ENCODE results near the gene TAF4.
"Not testable (repeated sequence)": the region's sequence is repeated elsewhere in the genome, so short reads cannot be mapped to it uniquely, and the experiment has no call there.

The TAF4 gene

GRCh38 chr20:61975407-61976129, 90.1 kb downstream of the TAF4 start:
- H3K36me3 ChIP-seq (ENCODE audit: control insufficient read depth, insufficient read depth, low read length) = peaks cover 38% of the 10 kb centered on the region
- WGBS, 2 experiments (ENCODE audit: insufficient coverage in 2 of 2) = 93 to 96% methylated on average over 5 to 7 of the region's 11 CpGs
- no peak overlapping the region for H3K4me3 ChIP-seq (ENCODE audit: extremely low read depth, insufficient read depth, low read length, poor library complexity, severe bottlenecking)
- H3K9me3 ChIP-seq (ENCODE audit: control insufficient read depth, low read length) = no peaks in the 10 kb centered on the region
- no peaks in the 10 kb centered on the region for H3K4me1 ChIP-seq (ENCODE audit: control insufficient read depth, insufficient read depth, low read length, poor library complexity, severe bottlenecking)
- no peak overlapping the region for H3K27ac ChIP-seq (ENCODE audit: low read depth, low read length, severe bottlenecking)

GRCh38 chr20:61974357-61974665, 91.4 kb downstream of the TAF4 start:
- Histone ChIP-seq H3K36me3 (ENCODE audit: control insufficient read depth, insufficient read depth, low read length) (peaks cover 31% of the 10 kb centered on the region), H3K9me3 (ENCODE audit: control insufficient read depth, low read length) (no peaks in the 10 kb centered on the region), H3K4me3 (ENCODE audit: extremely low read depth, insufficient read depth, low read length, poor library complexity, severe bottlenecking) (no peak overlapping the region), H3K4me1 (ENCODE audit: control insufficient read depth, insufficient read depth, low read length, poor library complexity, severe bottlenecking) (no peaks in the 10 kb centered on the region), H3K27ac (ENCODE audit: low read depth, low read length, severe bottlenecking) (no peak overlapping the region)
- WGBS, 2 experiments (ENCODE audit: insufficient coverage in 2 of 2) = 93 to 98% methylated on average over 13 to 14 of the region's 14 CpGs

- no peaks in the 10 kb centered on the region for H3K9me3 ChIP-seq (ENCODE audit: control insufficient read depth, low read length)
- H3K27ac ChIP-seq (ENCODE audit: low read depth, low read length, severe bottlenecking) = no peak overlapping the region
- H3K4me3 ChIP-seq (ENCODE audit: extremely low read depth, insufficient read depth, low read length, poor library complexity, severe bottlenecking) = no peak overlapping the region
- no peaks in the 10 kb centered on the region for H3K4me1 ChIP-seq (ENCODE audit: control insufficient read depth, insufficient read depth, low read length, poor library complexity, severe bottlenecking)
- WGBS, 2 experiments (ENCODE audit: insufficient coverage in 2 of 2) = 94 to 95% methylated on average over 24 of the region's 25 CpGs
- peaks cover 31% of the 10 kb centered on the region for H3K36me3 ChIP-seq (ENCODE audit: control insufficient read depth, insufficient read depth, low read length)
These were observed 91.9 kb downstream of the TAF4 start for GRCh38 chr20:61973515-61974356.

- no peak overlapping the region for H3K27ac ChIP-seq (ENCODE audit: low read depth, low read length, severe bottlenecking)
- 92 to 94% methylated on average over 23 to 27 of the region's 27 CpGs for WGBS, 2 experiments (ENCODE audit: insufficient coverage in 2 of 2)
- H3K4me1 ChIP-seq (ENCODE audit: control insufficient read depth, insufficient read depth, low read length, poor library complexity, severe bottlenecking) = no peaks in the 10 kb centered on the region
- H3K9me3 ChIP-seq (ENCODE audit: control insufficient read depth, low read length) = no peaks in the 10 kb centered on the region
- H3K4me3 ChIP-seq (ENCODE audit: extremely low read depth, insufficient read depth, low read length, poor library complexity, severe bottlenecking) = no peak overlapping the region
- peaks cover 31% of the 10 kb centered on the region for H3K36me3 ChIP-seq (ENCODE audit: control insufficient read depth, insufficient read depth, low read length)
These were observed 92.8 kb downstream of the TAF4 start for GRCh38 chr20:61972636-61973508.

GRCh38 chr20:61971595-61971994, 94.1 kb downstream of the TAF4 start:
- not testable (repeated sequence) for H3K4me3 ChIP-seq (ENCODE audit: extremely low read depth, insufficient read depth, low read length, poor library complexity, severe bottlenecking); H3K9me3 ChIP-seq (ENCODE audit: control insufficient read depth, low read length); H3K27ac ChIP-seq (ENCODE audit: low read depth, low read length, severe bottlenecking); H3K4me1 ChIP-seq (ENCODE audit: control insufficient read depth, insufficient read depth, low read length, poor library complexity, severe bottlenecking)
- 88 to 90% methylated on average over 9 to 10 of the region's 13 CpGs for WGBS, 2 experiments (ENCODE audit: insufficient coverage in 2 of 2)
- H3K36me3 ChIP-seq (ENCODE audit: control insufficient read depth, insufficient read depth, low read length) = peaks cover 31% of the 10 kb centered on the region

- WGBS, 2 experiments (ENCODE audit: insufficient coverage in 2 of 2) = 82 to 96% methylated on average over 6 to 11 of the region's 14 CpGs
- Histone ChIP-seq H3K27ac (ENCODE audit: low read depth, low read length, severe bottlenecking) (no peak overlapping the region), H3K9me3 (ENCODE audit: control insufficient read depth, low read length) (no peaks in the 10 kb centered on the region), H3K4me1 (ENCODE audit: control insufficient read depth, insufficient read depth, low read length, poor library complexity, severe bottlenecking) (no peaks in the 10 kb centered on the region), H3K36me3 (ENCODE audit: control insufficient read depth, insufficient read depth, low read length) (peaks cover 22% of the 10 kb centered on the region), H3K4me3 (ENCODE audit: extremely low read depth, insufficient read depth, low read length, poor library complexity, severe bottlenecking) (no peak overlapping the region)
These were observed 95.3 kb downstream of the TAF4 start for GRCh38 chr20:61970357-61970756.

- H3K4me3 ChIP-seq (ENCODE audit: extremely low read depth, insufficient read depth, low read length, poor library complexity, severe bottlenecking) = no peak overlapping the region
- peaks cover 22% of the 10 kb centered on the region for H3K36me3 ChIP-seq (ENCODE audit: control insufficient read depth, insufficient read depth, low read length)
- no peak overlapping the region for H3K27ac ChIP-seq (ENCODE audit: low read depth, low read length, severe bottlenecking)
- 94% methylated on average over 15 to 27 of the region's 27 CpGs for WGBS, 2 experiments (ENCODE audit: insufficient coverage in 2 of 2)
- no peaks in the 10 kb centered on the region for H3K4me1 ChIP-seq (ENCODE audit: control insufficient read depth, insufficient read depth, low read length, poor library complexity, severe bottlenecking)
- H3K9me3 ChIP-seq (ENCODE audit: control insufficient read depth, low read length) = no peaks in the 10 kb centered on the region
These were observed 95.9 kb downstream of the TAF4 start for GRCh38 chr20:61969806-61970205.

- WGBS, 2 experiments (ENCODE audit: insufficient coverage in 2 of 2) = 89 to 93% methylated on average over 11 of the region's 11 CpGs
- Histone ChIP-seq H3K9me3 (ENCODE audit: control insufficient read depth, low read length) (no peaks in the 10 kb centered on the region), H3K4me3 (ENCODE audit: extremely low read depth, insufficient read depth, low read length, poor library complexity, severe bottlenecking) (no peak overlapping the region), H3K4me1 (ENCODE audit: control insufficient read depth, insufficient read depth, low read length, poor library complexity, severe bottlenecking) (no peaks in the 10 kb centered on the region), H3K36me3 (ENCODE audit: control insufficient read depth, insufficient read depth, low read length) (peaks cover 15% of the 10 kb centered on the region), H3K27ac (ENCODE audit: low read depth, low read length, severe bottlenecking) (no peak overlapping the region)
These were observed 96.7 kb downstream of the TAF4 start for GRCh38 chr20:61968932-61969331.

- Histone ChIP-seq H3K4me3 (ENCODE audit: extremely low read depth, insufficient read depth, low read length, poor library complexity, severe bottlenecking) (no peak overlapping the region), H3K9me3 (ENCODE audit: control insufficient read depth, low read length) (no peaks in the 10 kb centered on the region), H3K4me1 (ENCODE audit: control insufficient read depth, insufficient read depth, low read length, poor library complexity, severe bottlenecking) (no peaks in the 10 kb centered on the region), H3K27ac (ENCODE audit: low read depth, low read length, severe bottlenecking) (no peak overlapping the region), H3K36me3 (ENCODE audit: control insufficient read depth, insufficient read depth, low read length) (peaks cover 8% of the 10 kb centered on the region)
- 87 to 90% methylated on average over 19 to 22 of the region's 22 CpGs for WGBS, 2 experiments (ENCODE audit: insufficient coverage in 2 of 2)
These were observed 97.5 kb downstream of the TAF4 start for GRCh38 chr20:61968036-61968810.

- no peak overlapping the region for H3K4me3 ChIP-seq (ENCODE audit: extremely low read depth, insufficient read depth, low read length, poor library complexity, severe bottlenecking)
- H3K9me3 ChIP-seq (ENCODE audit: control insufficient read depth, low read length) = no peaks in the 10 kb centered on the region
- 80 to 86% methylated on average over 1 to 3 of the region's 7 CpGs for WGBS, 2 experiments (ENCODE audit: insufficient coverage in 2 of 2)
- H3K36me3 ChIP-seq (ENCODE audit: control insufficient read depth, insufficient read depth, low read length) = no peaks in the 10 kb centered on the region
- no peak overlapping the region for H3K27ac ChIP-seq (ENCODE audit: low read depth, low read length, severe bottlenecking)
- no peaks in the 10 kb centered on the region for H3K4me1 ChIP-seq (ENCODE audit: control insufficient read depth, insufficient read depth, low read length, poor library complexity, severe bottlenecking)
These were observed 98.4 kb downstream of the TAF4 start for GRCh38 chr20:61967300-61967699.

Data from mesodermal cell (in vitro differentiated cells).